H1 (cell line): ENCODE data around the gene DIABLO. TPM values are rescaled to one million over a fixed set of nuclear protein-coding genes. Genes with fewer than 3 reads are reported as not detected.

Source experiments
- CTCF ChIA-PET: fragments of 300-600 bp; sonication (Branson Sonifier 250); formaldehyde crosslinking; loops from one replicate; lab custom pipeline; 2021; ENCODE audit not compliant: partially characterized antibody; lab: Charles Lee
- POLR2A ChIA-PET: fragments of 300-600 bp; sonication (Branson Sonifier 250); formaldehyde crosslinking; loops from one replicate; lab custom pipeline; 2021; ENCODE audit warnings: inconsistent platforms; ENCODE audit not compliant: partially characterized antibody; lab: Charles Lee
- DNase-seq, 2 experiments: peaks; one replicate each; pipeline versions ENCODE4 v3.0.0 to v3.0.0-alpha.2; 2010 to 2022; ENCODE audit warnings: low spot score in 2 of 2, low read depth in 1 of 2, mixed read lengths in 1 of 2
- FAIRE-seq: peaks from 2 replicates; lab custom pipeline; 2011; peaks lifted over from hg19 to GRCh38; lab: Jason Lieb, UNC
- H2AFZ ChIP-seq: 2 replicates; pipeline ENCODE4 v1.8.1; 2012; ENCODE audit warnings: low read length, inconsistent platforms
- H2AK5ac ChIP-seq: 2 replicates; pipeline ENCODE4 v1.6.1; 2013; ENCODE audit warnings: low read depth, low read length
- H2BK120ac ChIP-seq: replicated peaks from 2 replicates; pipeline ENCODE3; 2013; ENCODE audit warnings: low read depth, low read length, inconsistent platforms
- H2BK12ac ChIP-seq: 2 replicates; pipeline ENCODE4 v1.6.1; 2013; ENCODE audit warnings: low read depth, low read length
- H2BK15ac ChIP-seq: 2 replicates; pipeline ENCODE4 v1.6.1; 2013; ENCODE audit warnings: low read length
- H2BK20ac ChIP-seq: 2 replicates; pipeline ENCODE4 v1.6.1; 2013; ENCODE audit warnings: low read length
- H2BK5ac ChIP-seq: 2 replicates; pipeline ENCODE4 v1.6.1; 2013; ENCODE audit warnings: low read depth, low read length
- H3K14ac ChIP-seq: 2 replicates; pipeline ENCODE4 v1.6.1; 2013; ENCODE audit warnings: inconsistent platforms; ENCODE audit not compliant: insufficient read length
- H3K18ac ChIP-seq: 2 replicates; pipeline ENCODE4 v1.6.1; 2013; ENCODE audit warnings: low read length; ENCODE audit errors: extremely low read depth
- H3K23ac ChIP-seq: 2 replicates; pipeline ENCODE4 v1.6.1; 2013; ENCODE audit warnings: inconsistent platforms; ENCODE audit not compliant: insufficient read length
- H3K23me2 ChIP-seq: 2 replicates; pipeline ENCODE4 v1.6.1; 2013; ENCODE audit warnings: low read depth, low read length
- H3K27ac ChIP-seq: 2 replicates; pipeline ENCODE4 v1.6.1; 2011; ENCODE audit warnings: low read depth, low read length, inconsistent platforms
- H3K27me3 ChIP-seq, 4 experiments: replicated peaks in 1 of 4; 1 replicate in 1 of 4; 2 replicates in 3 of 4; pipeline versions ENCODE4 v1.6.1 to v1.8.1; 2011 to 2013; ENCODE audit warnings: low read length in 3 of 4, mild to moderate bottlenecking in 3 of 4, inconsistent platforms in 2 of 4, mixed read lengths in 2 of 4, moderate library complexity in 1 of 4; ENCODE audit not compliant: control insufficient read depth in 3 of 4, insufficient read depth in 3 of 4; ENCODE audit errors: extremely low read depth in 1 of 4
- H3K36me3 ChIP-seq, 4 experiments: 2 replicates each; pipeline versions ENCODE4 v1.6.1 to v1.8.1; 2011 to 2013; ENCODE audit warnings: mild to moderate bottlenecking in 4 of 4, low read length in 3 of 4, moderate library complexity in 2 of 4, control low read depth in 1 of 4, inconsistent platforms in 1 of 4; ENCODE audit not compliant: insufficient read depth in 4 of 4, control insufficient read depth in 2 of 4
- H3K4ac ChIP-seq: replicated peaks from 2 replicates; pipeline ENCODE3; 2013; ENCODE audit warnings: low read length, low read depth, mixed read lengths, inconsistent platforms; ENCODE audit not compliant: insufficient read length
- H3K4me1 ChIP-seq, 4 experiments: replicated peaks in 1 of 4; 1 replicate in 1 of 4; 2 replicates in 3 of 4; pipeline versions ENCODE4 v1.6.1 to v1.8.1; 2011 to 2013; ENCODE audit warnings: low read length in 3 of 4, inconsistent platforms in 2 of 4, mixed read lengths in 1 of 4; ENCODE audit not compliant: insufficient read depth in 4 of 4, control insufficient read depth in 3 of 4
- H3K4me2 ChIP-seq, 2 experiments: 2 replicates each; pipeline versions ENCODE4 v1.6.1 to v1.8.1; 2011 to 2013; ENCODE audit warnings: low read depth in 2 of 2, low read length in 2 of 2, control low read depth in 1 of 2, inconsistent platforms in 1 of 2, mild to moderate bottlenecking in 1 of 2; ENCODE audit not compliant: insufficient read depth in 1 of 2
- H3K4me3 ChIP-seq, 4 experiments: fragments of 200-600, 300-600 bp in 1 of 4; sonication (generic), shearing (Covaris generic), sonication (Bioruptor Twin) in 1 of 4; 2 replicates each; pipeline versions ENCODE4 v1.5.1 to v1.8.1; 2011 to 2016; ENCODE audit warnings: low read length in 4 of 4, low read depth in 3 of 4, control low read depth in 2 of 4, inconsistent platforms in 2 of 4, mild to moderate bottlenecking in 2 of 4, mixed read lengths in 1 of 4, moderate library complexity in 1 of 4; ENCODE audit not compliant: insufficient read depth in 2 of 4; ENCODE audit errors: extremely low read depth in 1 of 4
- H3K56ac ChIP-seq: replicated peaks from 2 replicates; pipeline ENCODE3; 2013; ENCODE audit warnings: low read depth, mild to moderate bottlenecking, mixed read lengths, low read length, inconsistent platforms; ENCODE audit not compliant: insufficient read length
- H3K79me1 ChIP-seq: 2 replicates; pipeline ENCODE4 v1.6.1; 2013; ENCODE audit warnings: low read depth, low read length, control low read depth
- H3K79me2 ChIP-seq, 2 experiments: 2 replicates each; pipeline versions ENCODE4 v1.6.1 to v1.8.1; 2012 to 2013; ENCODE audit warnings: low read length in 2 of 2, mild to moderate bottlenecking in 2 of 2, inconsistent platforms in 1 of 2; ENCODE audit not compliant: insufficient read depth in 2 of 2, control insufficient read depth in 1 of 2
- H3K9ac ChIP-seq, 4 experiments: replicated peaks in 1 of 4; 1 replicate in 1 of 4; 2 replicates in 3 of 4; pipeline versions ENCODE4 v1.6.1 to v1.8.1; 2011 to 2013; ENCODE audit warnings: low read depth in 3 of 4, low read length in 3 of 4, control low read depth in 2 of 4, mild to moderate bottlenecking in 2 of 4, moderate library complexity in 2 of 4, inconsistent platforms in 1 of 4; ENCODE audit errors: extremely low read depth in 1 of 4
- H3K9me3 ChIP-seq, 2 experiments: 2 replicates each; pipeline versions ENCODE4 v1.6.1 to v1.8.1; 2012 to 2013; ENCODE audit warnings: mild to moderate bottlenecking in 2 of 2, moderate library complexity in 2 of 2, control low read depth in 1 of 2, inconsistent platforms in 1 of 2, low read depth in 1 of 2, low read length in 1 of 2, mixed read lengths in 1 of 2; ENCODE audit not compliant: insufficient read depth in 2 of 2
- H4K20me1 ChIP-seq, 2 experiments: replicated peaks in 1 of 2; 2 replicates each; pipeline versions ENCODE3 to v1.8.1; 2011 to 2013; ENCODE audit warnings: inconsistent platforms in 2 of 2, low read length in 2 of 2, mild to moderate bottlenecking in 1 of 2; ENCODE audit not compliant: insufficient read depth in 2 of 2, control insufficient read depth in 1 of 2
- H4K5ac ChIP-seq: 2 replicates; pipeline ENCODE4 v1.6.1; 2013; ENCODE audit warnings: low read length, low read depth, mixed read lengths, inconsistent platforms; ENCODE audit not compliant: insufficient read length
- H4K8ac ChIP-seq: 2 replicates; pipeline ENCODE4 v1.8.0; 2013; ENCODE audit warnings: mild to moderate bottlenecking, moderate library complexity, low read length, inconsistent platforms; ENCODE audit not compliant: insufficient read depth; ENCODE audit errors: extremely low read depth
- H4K91ac ChIP-seq: replicated peaks from 2 replicates; pipeline ENCODE3; 2013; ENCODE audit warnings: low read length, mixed read lengths, inconsistent platforms; ENCODE audit not compliant: insufficient read length
- BACH1 ChIP-seq: IDR thresholded peaks from 2 replicates; pipeline ENCODE4 v1.6.1; 2012; ENCODE audit warnings: low read length, improper control_type of control experiment
- CBX8 ChIP-seq: fragments of 300-800, 300-1000 bp; sonication (generic); IDR thresholded peaks from 2 replicates; pipeline ENCODE4 v1.7.1; 2016; ENCODE audit warnings: low read depth, low read length, borderline replicate concordance
- CHD1 ChIP-seq: IDR thresholded peaks from 2 replicates; pipeline ENCODE4 v1.6.1; 2012; ENCODE audit warnings: low read depth, low read length, improper control_type of control experiment
- CTBP2 ChIP-seq: IDR thresholded peaks from 2 replicates; pipeline ENCODE4 v1.7.0; 2011; ENCODE audit warnings: borderline replicate concordance, mild to moderate bottlenecking, moderate library complexity, mixed read lengths, low read length; ENCODE audit not compliant: insufficient read depth, insufficient read length
- E2F6 ChIP-seq: IDR thresholded peaks from 2 replicates; pipeline ENCODE4 v1.6.1; 2012; ENCODE audit warnings: inconsistent platforms
- FOSL1 ChIP-seq: IDR thresholded peaks from 2 replicates; pipeline ENCODE4 v1.6.1; 2011; ENCODE audit warnings: mild to moderate bottlenecking, low read depth, low read length, moderate library complexity; ENCODE audit not compliant: insufficient read depth
- GABPA ChIP-seq: IDR thresholded peaks from 2 replicates; pipeline ENCODE4 v1.6.1; 2011; ENCODE audit warnings: mild to moderate bottlenecking, low read length, moderate library complexity, borderline replicate concordance; ENCODE audit not compliant: insufficient read depth
- HDAC6 ChIP-seq: IDR thresholded peaks from one replicate; pipeline ENCODE4 v1.7.1; 2012; ENCODE audit warnings: low read depth, mild to moderate bottlenecking, inconsistent platforms, low read length, moderate library complexity
- JUN ChIP-seq: IDR thresholded peaks from 2 replicates; pipeline ENCODE4 v1.6.1; 2011; ENCODE audit warnings: low read depth, mild to moderate bottlenecking, improper control_type of control experiment, low read length
- JUND ChIP-seq: IDR thresholded peaks from 2 replicates; pipeline ENCODE4 v1.6.1; 2011; ENCODE audit warnings: mild to moderate bottlenecking, improper control_type of control experiment, low read length
- MAX ChIP-seq: IDR thresholded peaks from 2 replicates; pipeline ENCODE4 v1.6.1; 2012; ENCODE audit warnings: inconsistent platforms
- RBBP5 ChIP-seq: IDR thresholded peaks from 2 replicates; pipeline ENCODE4 v1.7.1; 2012; ENCODE audit warnings: low read depth, mild to moderate bottlenecking, inconsistent platforms, low read length, moderate library complexity, borderline replicate concordance
- ZNF274 ChIP-seq: IDR thresholded peaks from 2 replicates; pipeline ENCODE4 v1.7.0; 2012; ENCODE audit warnings: low read length, borderline replicate concordance; ENCODE audit errors: extremely low read depth
- WGBS, 2 experiments: shearing (Covaris generic) in 1 of 2; methylation state at CpG; one replicate each; pipeline versions ENCODE4 v1.1.6 to v1.1.7; 2013 to 2015; ENCODE audit warnings: low lambda C conversion rate in 2 of 2, mixed read lengths in 2 of 2, inconsistent platforms in 1 of 2, low coverage in 1 of 2, missing lambda C conversion rate in 1 of 2; ENCODE audit not compliant: insufficient replicate concordance in 2 of 2, insufficient coverage in 1 of 2, insufficient read length in 1 of 2; ENCODE audit errors: extremely low coverage in 1 of 2, missing lambda C conversion rate in 1 of 2; 5-methylcytosine and 5-hydroxymethylcytosine counted together
- polyA plus RNA-seq, 7 experiments: library from polyadenylated mRNA; depleted of rRNA in 3 of 7; stranded (reverse) in 5 of 7; unstranded in 2 of 7; fragments of >200 nt in 5 of 7; fragments of 200-250 nt in 2 of 7; gene quantifications; 1 replicate in 5 of 7; 2 replicates in 1 of 7; 4 replicates in 1 of 7; pipeline versions ENCODE4 v1.2.1 to v1.2.3, GENCODE V29; 2011 to 2013; ENCODE audit warnings: missing spikeins in 2 of 7, mixed read lengths in 2 of 7
- total RNA-seq: library from RNA; stranded (reverse); fragmentation: NEBNext Ultra II Directional; extraction: Animal tissue kit (Norgen Biotek cat#: 25700); gene quantifications from 2 replicates; pipeline ENCODE4 v1.2.1, GENCODE V29; 2021

DIABLO gene
- total and polyA plus RNA-seq, 2 of the 8 experiments (the other 6 are each of a cell fraction or from before 2014, with no cell fraction given), result 65.2 to 68.3 TPM

GRCh38 chr12:122194804-122195203 is 31.0 kb downstream of the DIABLO start:
- H3K27ac ChIP-seq, result no peak overlapping the region
- CTCF ChIA-PET, result interaction anchor here (0.6 to 1.9 kb wide), 6 partner anchors 8 to 131 kb away, joined by 3 to 7 read pairs (median 3); no protein-coding TSS in a partner anchor
- no peak for TF ChIP-seq GABPA
- TF ChIP-seq BACH1, result no peak
- no peak for TF ChIP-seq JUND
- no peak for TF ChIP-seq CTBP2
- TF ChIP-seq ZNF274, result no peak
- no peak for TF ChIP-seq RBBP5
- TF ChIP-seq FOSL1, result no peak
- no peak for TF ChIP-seq CBX8
- TF ChIP-seq E2F6, result no peak
- TF ChIP-seq CHD1, result no peak
- no peak for TF ChIP-seq HDAC6
- TF ChIP-seq MAX, result no peak
- TF ChIP-seq JUN, result no peak

More at GRCh38 chr12:122194804-122195203, 31.0 kb downstream of the DIABLO start:
- H3K56ac ChIP-seq, result no peak overlapping the region
- no peak overlapping the region for H3K4me3 ChIP-seq
- H4K5ac ChIP-seq, result no peak overlapping the region
- H3K18ac ChIP-seq, result no peak overlapping the region
- H2BK5ac ChIP-seq, result no peak overlapping the region
- no peak overlapping the region for H4K91ac ChIP-seq
- no peak overlapping the region for H3K14ac ChIP-seq
- H4K8ac ChIP-seq, result no peak overlapping the region
- no peaks in the 10 kb centered on the region for H3K27me3 ChIP-seq
- WGBS, 2 experiments, result 90% methylated on average over 1 of the region's 1 CpG; no CpG with 5 or more reads in 1 of the 2 experiments
- FAIRE-seq, result no peak
- H3K36me3 ChIP-seq, result no peaks in the 10 kb centered on the region
- H3K9ac ChIP-seq, result no peak overlapping the region
- H2BK20ac ChIP-seq, result no peak overlapping the region
- H3K23me2 ChIP-seq, result no peaks in the 10 kb centered on the region
- DNase-seq, result no peak
- H3K9me3 ChIP-seq, result no peaks in the 10 kb centered on the region
- no peaks in the 10 kb centered on the region for H3K79me1 ChIP-seq
- H3K4me1 ChIP-seq, result no peaks in the 10 kb centered on the region
- H2AFZ ChIP-seq, result no peak overlapping the region
- no peak overlapping the region for H3K4ac ChIP-seq
- H2BK12ac ChIP-seq, result no peak overlapping the region
- H3K23ac ChIP-seq, result no peak overlapping the region
- H2BK120ac ChIP-seq, result no peak overlapping the region
- POLR2A ChIA-PET, result interaction anchor here (0.8 kb wide), 1 partner anchor 114 kb away, joined by 5 read pairs; no protein-coding TSS in a partner anchor
- H3K4me2 ChIP-seq, result no peak overlapping the region
- no peak overlapping the region for H2AK5ac ChIP-seq
- H2BK15ac ChIP-seq, result no peak overlapping the region
- H4K20me1 ChIP-seq, result no peaks in the 10 kb centered on the region
- H3K79me2 ChIP-seq, result no peaks in the 10 kb centered on the region
